ENCODE results near the gene PPP1R1B. TPM values are rescaled to one million over a fixed set of nuclear protein-coding genes. Genes with fewer than 3 reads are reported as not detected.

Gene PPP1R1B
- total RNA-seq, 2 donors from 2014 or later, result 0.38 to 2.3 TPM

Other genes starting within 250 kb of the PPP1R1B start
- 10 to 100 TPM; 13.7 to 15.4 TPM for gene FBXL20, start 225.3 kb upstream of the PPP1R1B start, total RNA-seq
- gene MED1, start 175.7 kb upstream of the PPP1R1B start, total RNA-seq, result 10 to 100 TPM; 26.4 to 27.1 TPM
- gene CDK12, start 165.5 kb upstream of the PPP1R1B start, total RNA-seq, result 10 to 100 TPM; 37.6 to 40.8 TPM
- gene NEUROD2, start 19.0 kb upstream of the PPP1R1B start, total RNA-seq, result not detected
- gene STARD3, start 10.2 kb downstream of the PPP1R1B start, total RNA-seq, result 10 to 100 TPM; 32.8 to 35.4 TPM
- gene TCAP, start 38.4 kb downstream of the PPP1R1B start, total RNA-seq, result 1 to 10 TPM in 1 of 2 donors, under 1 TPM in 1; 0.81 to 1.0 TPM
- 1 to 10 TPM in 1 of 2 donors, under 1 TPM in 1; 0.62 to 3.1 TPM for gene PNMT, start 41.5 kb downstream of the PPP1R1B start, total RNA-seq
- gene PGAP3, start 61.1 kb downstream of the PPP1R1B start, total RNA-seq, result 10 to 100 TPM; 12.0 to 12.3 TPM
- gene ERBB2, start 73.1 kb downstream of the PPP1R1B start, total RNA-seq, result 10 to 100 TPM; 33.0 to 42.8 TPM
- gene MIEN1, start 103.6 kb downstream of the PPP1R1B start, total RNA-seq, result 10 to 100 TPM; 27.4 to 33.6 TPM
- not detected for gene GRB7, start 111.0 kb downstream of the PPP1R1B start, total RNA-seq
- 1 to 10 TPM; 1.6 TPM for gene IKZF3, start 237.4 kb downstream of the PPP1R1B start, total RNA-seq
- gene ZPBP2, start 241.2 kb downstream of the PPP1R1B start, total RNA-seq, result not detected

Measured in posterior vena cava (tissue), 2 donors.